Measurements from ENCODE around the gene CACYBP.

CACYBP gene

DNA sequence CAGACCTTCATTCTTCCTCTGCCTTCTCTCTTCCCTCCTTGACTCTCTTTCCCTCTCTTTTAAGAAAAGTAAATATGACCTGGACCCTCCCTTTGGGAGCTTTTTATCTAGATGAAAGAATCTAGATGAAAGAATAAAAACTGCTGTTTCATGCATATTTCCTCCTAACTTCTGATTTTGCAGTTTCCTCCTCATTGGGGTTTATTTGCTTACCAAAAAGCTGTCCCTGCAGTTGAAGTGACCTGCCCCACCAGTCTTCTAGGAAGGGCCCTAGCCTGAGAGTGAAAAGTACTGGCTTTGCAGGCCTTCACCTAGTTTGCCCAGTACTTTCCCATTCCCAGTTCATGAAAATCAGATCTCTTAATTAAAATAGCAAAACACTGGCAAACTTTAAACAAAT, 28.3 kb upstream of the CACYBP start:
- TF ChIP-seq, protein P1, sequence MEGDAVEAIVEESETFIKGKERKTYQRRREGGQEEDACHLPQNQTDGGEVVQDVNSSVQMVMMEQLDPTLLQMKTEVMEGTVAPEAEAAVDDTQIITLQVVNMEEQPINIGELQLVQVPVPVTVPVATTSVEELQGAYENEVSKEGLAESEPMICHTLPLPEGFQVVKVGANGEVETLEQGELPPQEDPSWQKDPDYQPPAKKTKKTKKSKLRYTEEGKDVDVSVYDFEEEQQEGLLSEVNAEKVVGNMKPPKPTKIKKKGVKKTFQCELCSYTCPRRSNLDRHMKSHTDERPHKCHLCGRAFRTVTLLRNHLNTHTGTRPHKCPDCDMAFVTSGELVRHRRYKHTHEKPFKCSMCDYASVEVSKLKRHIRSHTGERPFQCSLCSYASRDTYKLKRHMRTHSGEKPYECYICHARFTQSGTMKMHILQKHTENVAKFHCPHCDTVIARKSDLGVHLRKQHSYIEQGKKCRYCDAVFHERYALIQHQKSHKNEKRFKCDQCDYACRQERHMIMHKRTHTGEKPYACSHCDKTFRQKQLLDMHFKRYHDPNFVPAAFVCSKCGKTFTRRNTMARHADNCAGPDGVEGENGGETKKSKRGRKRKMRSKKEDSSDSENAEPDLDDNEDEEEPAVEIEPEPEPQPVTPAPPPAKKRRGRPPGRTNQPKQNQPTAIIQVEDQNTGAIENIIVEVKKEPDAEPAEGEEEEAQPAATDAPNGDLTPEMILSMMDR (IDR thresholded peaks at IDR 0.05; ENCODE audit: low read depth, low read length, missing control alignments): no peak
- no peak overlapping the region for H3K4me3 ChIP-seq (ENCODE audit: low read depth, low read length)
- in situ Hi-C loops (cut with HindIII; ENCODE audit: low sequenced_read_pairs): no loop called here
- DNase-seq (ENCODE audit: low read depth): no peak

DNA sequence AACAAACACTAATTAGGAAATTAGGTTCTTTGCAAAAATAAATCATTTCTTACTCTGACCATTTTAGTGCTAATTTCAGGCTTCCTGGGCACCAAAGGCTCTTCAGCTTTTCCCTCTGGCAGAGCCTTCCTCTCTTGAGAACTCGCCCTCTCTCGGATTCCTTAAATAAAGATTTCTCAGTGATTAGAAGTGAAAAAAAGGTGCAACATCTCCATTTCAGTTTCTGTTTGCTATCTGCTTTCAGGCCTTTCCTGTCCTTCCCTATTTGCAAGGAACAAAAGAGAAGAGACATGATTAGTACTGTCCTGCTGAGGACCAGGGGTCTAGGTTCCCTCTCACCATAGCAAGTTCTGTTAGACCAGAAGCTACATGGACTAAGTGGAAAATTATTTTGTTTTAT, 27.8 kb upstream of the CACYBP start:
- in situ Hi-C loops (cut with HindIII; ENCODE audit: low sequenced_read_pairs): no loop called here
- H3K4me3 ChIP-seq (ENCODE audit: low read depth, low read length): no peak overlapping the region
- DNase-seq (ENCODE audit: low read depth): no peak
- TF ChIP-seq, protein P1 (IDR thresholded peaks at IDR 0.05; ENCODE audit: low read depth, low read length, missing control alignments): no peak

DNA sequence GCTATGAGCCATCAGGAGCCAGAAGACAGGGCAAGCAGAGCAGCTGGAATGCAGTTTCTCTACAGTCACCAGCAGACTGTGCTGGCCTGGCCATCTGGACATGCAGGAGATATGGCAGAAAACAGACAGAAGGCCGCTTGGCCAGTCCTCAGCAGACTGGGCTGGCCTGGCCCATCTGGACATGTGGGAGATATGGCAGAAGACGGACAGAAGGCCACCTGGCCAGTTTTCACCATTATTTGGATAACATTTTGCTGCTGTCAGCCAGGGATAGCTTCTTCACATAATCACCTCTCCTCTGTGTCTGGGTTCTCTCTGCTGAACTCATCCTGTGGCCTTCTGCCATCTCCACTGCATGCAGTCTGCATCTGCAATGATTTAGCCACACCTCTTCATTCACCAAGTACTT, 25.0 kb upstream of the CACYBP start:
- DNase-seq (ENCODE audit: low read depth): no peak
- TF ChIP-seq, protein P1 (IDR thresholded peaks at IDR 0.05; ENCODE audit: low read depth, low read length, missing control alignments): no peak
- in situ Hi-C loops (cut with HindIII; ENCODE audit: low sequenced_read_pairs): no loop called here
- no peak overlapping the region for H3K4me3 ChIP-seq (ENCODE audit: low read depth, low read length)

DNA sequence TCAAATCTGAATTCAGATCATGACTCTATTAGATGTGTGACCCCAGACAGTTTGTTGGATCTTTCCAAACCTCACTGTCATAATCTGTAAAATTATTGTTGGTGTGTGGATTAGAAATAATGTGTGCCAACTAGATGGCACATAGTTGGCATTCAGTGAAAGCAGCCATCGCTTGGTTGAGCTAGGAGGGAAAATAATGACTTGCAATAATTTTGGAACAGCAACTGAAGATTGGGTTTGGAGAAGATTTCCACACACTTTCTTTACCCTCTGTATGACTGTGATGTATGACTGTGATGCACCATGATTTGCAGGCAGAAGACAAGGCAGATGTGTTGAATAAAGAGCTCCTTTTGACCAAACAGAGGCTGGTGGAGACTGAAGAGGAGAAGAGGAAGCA, 24.0 kb upstream of the CACYBP start:
- TF ChIP-seq, protein P1 (IDR thresholded peaks at IDR 0.05; ENCODE audit: low read depth, low read length, missing control alignments): no peak
- no peak overlapping the region for H3K4me3 ChIP-seq (ENCODE audit: low read depth, low read length)
- in situ Hi-C loops (cut with HindIII; ENCODE audit: low sequenced_read_pairs): no loop called here
- no peak for DNase-seq (ENCODE audit: low read depth)

DNA sequence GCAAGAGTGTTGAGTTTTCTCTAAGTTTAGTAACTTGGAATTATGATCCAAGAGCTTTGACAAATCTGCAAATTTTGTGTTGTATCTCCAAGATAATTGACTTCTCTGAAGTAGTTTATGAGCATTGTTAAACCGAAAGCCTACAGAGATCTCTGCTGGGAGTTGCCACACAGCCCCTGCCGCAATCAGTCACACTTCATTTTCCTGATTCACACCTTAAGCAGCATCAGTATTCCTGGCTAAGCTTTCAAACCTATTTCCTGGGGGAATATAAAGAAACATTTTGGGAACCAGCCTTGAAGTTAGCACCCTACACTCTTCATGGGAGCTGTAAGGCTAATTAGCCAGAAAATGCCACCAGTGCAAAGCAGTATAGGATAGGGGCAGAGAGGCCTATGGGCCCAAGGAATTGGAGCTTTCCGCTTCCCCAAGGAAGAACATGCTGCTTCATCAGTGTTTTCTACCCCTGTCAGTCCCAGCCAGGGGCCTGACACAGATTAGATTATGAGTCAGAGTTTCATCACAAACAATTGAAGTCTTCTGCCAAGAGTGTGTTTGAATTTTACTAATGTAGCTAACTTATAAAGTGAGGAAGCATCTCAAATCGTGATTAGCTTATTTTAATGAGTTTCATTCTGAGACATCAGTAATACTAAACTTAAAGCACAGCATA, 23.2 kb upstream of the CACYBP start:
- in situ Hi-C loops (cut with HindIII; ENCODE audit: low sequenced_read_pairs): no loop called here
- TF ChIP-seq, protein P1 (IDR thresholded peaks at IDR 0.05; ENCODE audit: low read depth, low read length, missing control alignments): no peak
- H3K4me3 ChIP-seq (ENCODE audit: low read depth, low read length): no peak overlapping the region
- DNase-seq (ENCODE audit: low read depth): no peak

DNA sequence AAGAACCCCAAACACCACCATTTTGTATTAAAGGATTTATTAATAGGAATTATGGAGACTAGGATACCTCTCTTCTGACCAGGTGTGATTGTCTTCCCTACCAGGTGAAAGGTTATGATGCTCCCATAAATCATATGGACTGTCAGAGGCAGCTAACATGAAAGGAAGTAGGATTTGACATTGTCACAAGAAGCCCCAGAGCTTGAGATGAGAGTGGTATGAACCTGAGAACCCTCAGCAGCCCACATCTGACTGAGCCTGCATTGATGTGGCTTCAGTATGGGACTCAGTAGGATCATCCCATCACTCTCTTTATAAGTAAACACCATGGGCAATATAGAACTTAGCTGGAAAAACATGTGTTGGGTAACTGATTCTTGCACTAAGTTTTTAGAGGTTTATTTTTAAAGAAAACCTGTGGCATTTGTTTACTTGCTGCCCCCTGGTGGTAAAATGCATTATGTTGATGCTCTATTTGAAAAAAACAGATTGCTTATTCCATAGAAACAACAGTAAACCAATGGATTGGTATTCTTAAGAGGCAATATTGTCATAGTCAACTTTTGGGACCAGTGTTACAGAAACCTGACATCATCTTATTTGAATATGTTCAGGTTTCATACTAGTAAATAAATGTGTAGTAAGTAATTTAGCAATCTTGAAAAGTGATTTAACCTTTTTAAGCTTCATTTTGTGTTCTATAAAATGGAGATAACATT, 16.6 kb upstream of the CACYBP start:
- TF ChIP-seq, protein P1 (IDR thresholded peaks at IDR 0.05; ENCODE audit: low read depth, low read length, missing control alignments): peak; percentile 37
- no peak for DNase-seq (ENCODE audit: low read depth)
- in situ Hi-C loops (cut with HindIII; ENCODE audit: low sequenced_read_pairs): no loop called here
- H3K4me3 ChIP-seq (ENCODE audit: low read depth, low read length): no peak overlapping the region
